Measurements from ENCODE around the gene PIPOX. TPM values are rescaled to one million over a fixed set of nuclear protein-coding genes. Genes with fewer than 3 reads are reported as not detected.

PIPOX gene
- total and polyA plus RNA-seq, 2 of the 13 experiments (the other 11 are each of a cell fraction or from before 2014, with no cell fraction given): 87.3 to 154 TPM

DNA sequence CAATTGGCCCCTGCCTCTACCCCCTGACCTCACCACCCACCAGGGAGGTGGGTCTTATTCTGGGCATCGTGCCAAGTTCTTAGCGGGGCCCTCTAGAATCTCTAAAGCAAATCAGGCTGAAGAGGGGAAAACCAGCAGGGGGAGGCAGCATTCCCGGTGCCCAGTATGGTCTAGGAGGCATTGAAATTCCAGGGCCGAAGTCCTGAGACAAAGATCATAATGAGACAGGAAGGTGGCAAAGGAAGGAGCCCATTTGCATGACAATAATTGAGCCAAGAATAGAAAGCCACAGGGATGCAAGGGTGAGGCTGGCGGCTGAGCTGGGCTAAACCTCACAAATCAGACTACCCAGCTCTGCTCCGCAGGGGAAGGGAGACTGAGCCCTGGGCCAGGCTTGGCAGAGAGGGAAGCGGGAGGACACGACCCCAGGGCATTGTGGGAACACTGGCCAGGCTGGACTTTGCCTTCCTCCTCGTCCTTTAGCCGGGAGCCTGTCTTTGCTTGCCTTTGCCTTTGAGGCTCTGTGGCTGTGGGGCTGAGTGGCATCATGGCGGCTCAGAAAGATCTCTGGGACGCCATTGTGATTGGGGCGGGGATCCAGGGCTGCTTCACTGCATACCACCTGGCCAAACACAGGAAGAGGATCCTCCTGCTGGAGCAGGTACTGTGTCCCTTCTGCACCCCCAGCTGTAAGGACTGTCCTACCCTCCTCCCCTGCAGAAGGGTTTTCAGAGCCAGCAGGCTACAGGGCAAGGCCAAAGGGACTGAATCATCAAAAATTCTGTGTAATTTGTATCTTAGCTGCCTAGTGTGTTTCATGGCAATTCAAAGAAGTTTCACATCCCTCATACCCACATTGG is at the start of gene PIPOX (continued):
- TF ChIP-seq CENPT (CRISPR knock-in tag; IDR thresholded peaks at IDR 0.05; ENCODE audit: low read depth): no peak
- TF ChIP-seq ZBTB37 (CRISPR knock-in tag; IDR thresholded peaks at IDR 0.05): no peak
- TF ChIP-seq RBFOX2 (IDR thresholded peaks at IDR 0.05; ENCODE audit: low read depth, low read length): peak; percentile 72
- TF ChIP-seq TBP (CRISPR knock-in tag; IDR thresholded peaks at IDR 0.05): no peak
- no peak for TF ChIP-seq TMF1 (CRISPR knock-in tag; IDR thresholded peaks at IDR 0.05; ENCODE audit: low read depth)
- TF ChIP-seq HNRNPUL1 (IDR thresholded peaks at IDR 0.05; ENCODE audit: low read depth, low read length): no peak
- TF ChIP-seq KDM5B (CRISPR knock-in tag; IDR thresholded peaks at IDR 0.05; ENCODE audit: borderline replicate concordance): peak; percentile 78
- TF ChIP-seq, protein P1, sequence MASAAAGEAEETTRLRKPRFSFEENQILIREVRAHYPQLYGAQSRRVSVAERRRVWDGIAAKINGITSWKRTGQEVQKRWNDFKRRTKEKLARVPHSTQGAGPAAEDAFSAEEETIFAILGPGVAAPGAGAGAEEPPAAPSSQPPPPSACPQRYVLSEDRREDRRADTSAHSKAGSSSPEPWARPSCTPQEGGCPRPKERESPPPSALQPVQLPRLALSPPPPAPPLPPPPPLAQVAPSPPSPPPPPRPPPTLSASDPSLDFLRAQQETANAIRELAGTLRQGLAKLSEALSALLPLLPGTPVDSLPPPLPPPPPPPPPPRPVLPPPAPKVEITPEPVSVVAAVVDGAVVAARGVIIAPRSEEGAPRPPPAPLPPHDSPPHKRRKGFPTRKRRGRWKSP (CRISPR knock-in tag; IDR thresholded peaks at IDR 0.05): 0 out of 2 replicates have a peak, but pooled peaks have one; percentile 54
- no peak for TF ChIP-seq MBNL3 (CRISPR knock-in tag; conservative IDR thresholded peaks at IDR 0.05)
- TF ChIP-seq XRCC5 (optimal IDR thresholded peaks at IDR 0.05; ENCODE audit: low read length): peak; percentile 67
- TF ChIP-seq YEATS4 (CRISPR knock-in tag; IDR thresholded peaks at IDR 0.05; ENCODE audit: borderline replicate concordance): peak; percentile 56; the same call in 1 of the 2 replicates
- no peak for TF ChIP-seq ATF7-NPFF (CRISPR knock-in tag; IDR thresholded peaks at IDR 0.05; ENCODE audit: low read depth)
- TF ChIP-seq NFATC3 (CRISPR knock-in tag; IDR thresholded peaks at IDR 0.05): no peak
- peak; percentile 91 for TF ChIP-seq ZNF205 (CRISPR knock-in tag; IDR thresholded peaks at IDR 0.05)
- peak; percentile 39; the same call in 1 of the 2 replicates for TF ChIP-seq ZNF501 (CRISPR knock-in tag; IDR thresholded peaks at IDR 0.05)
- peak; percentile 59; the same call in 1 of the 2 replicates for TF ChIP-seq ARID5B (CRISPR knock-in tag; IDR thresholded peaks at IDR 0.05)
- TF ChIP-seq ZNF331 (CRISPR knock-in tag; IDR thresholded peaks at IDR 0.05): peak; percentile 65
- TF ChIP-seq TOE1 (CRISPR knock-in tag; IDR thresholded peaks at IDR 0.05): no peak
- peak; percentile 59; the same call in 1 of the 2 replicates for TF ChIP-seq TBX3 (IDR thresholded peaks at IDR 0.05; ENCODE audit: borderline replicate concordance)
- TF ChIP-seq, protein P2, sequence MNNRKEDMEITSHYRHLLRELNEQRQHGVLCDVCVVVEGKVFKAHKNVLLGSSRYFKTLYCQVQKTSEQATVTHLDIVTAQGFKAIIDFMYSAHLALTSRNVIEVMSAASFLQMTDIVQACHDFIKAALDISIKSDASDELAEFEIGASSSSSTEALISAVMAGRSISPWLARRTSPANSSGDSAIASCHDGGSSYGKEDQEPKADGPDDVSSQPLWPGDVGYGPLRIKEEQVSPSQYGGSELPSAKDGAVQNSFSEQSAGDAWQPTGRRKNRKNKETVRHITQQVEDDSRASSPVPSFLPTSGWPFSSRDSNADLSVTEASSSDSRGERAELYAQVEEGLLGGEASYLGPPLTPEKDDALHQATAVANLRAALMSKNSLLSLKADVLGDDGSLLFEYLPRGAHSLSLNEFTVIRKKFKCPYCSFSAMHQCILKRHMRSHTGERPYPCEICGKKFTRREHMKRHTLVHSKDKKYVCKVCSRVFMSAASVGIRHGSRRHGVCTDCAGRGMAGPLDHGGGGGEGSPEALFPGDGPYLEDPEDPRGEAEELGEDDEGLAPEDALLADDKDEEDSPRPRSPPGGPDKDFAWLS (CRISPR knock-in tag; IDR thresholded peaks at IDR 0.05; ENCODE audit: borderline replicate concordance): no peak
- TF ChIP-seq ZNF773 (CRISPR knock-in tag; IDR thresholded peaks at IDR 0.05; ENCODE audit: borderline replicate concordance): no peak
- TF ChIP-seq SIX4 (CRISPR knock-in tag; IDR thresholded peaks at IDR 0.05): no peak; the same call in 1 of the 2 replicates
